WI38 (cell line): ENCODE data around the gene MYO5C.
"Not testable (repeated sequence)": the region's sequence is repeated elsewhere in the genome, so short reads cannot be mapped to it uniquely, and the experiment has no call there.

ENCODE experiments used
- H3K4me3 ChIP-seq: 2 replicates; pipeline ENCODE4 v1.5.1; 2011; ENCODE audit warnings: low read depth, mild to moderate bottlenecking, control low read depth, low read length
- CTCF ChIP-seq: IDR thresholded peaks from 2 replicates; pipeline ENCODE4 v1.5.1; 2012; ENCODE audit warnings: low read depth, mild to moderate bottlenecking, control low read depth, low read length

The MYO5C gene

GRCh38 chr15:52241489-52241888 lies 54.1 kb downstream of the MYO5C start:
- TF ChIP-seq CTCF, result no peak
- no peak overlapping the region for H3K4me3 ChIP-seq

- no peak overlapping the region for H3K4me3 ChIP-seq
- TF ChIP-seq CTCF, result no peak
Measured at GRCh38 chr15:52240166-52240565, 55.4 kb downstream of the MYO5C start.

- H3K4me3 ChIP-seq, result not testable (repeated sequence)
Measured at GRCh38 chr15:52238989-52239525, 56.5 kb downstream of the MYO5C start.

- TF ChIP-seq CTCF, result no peak
Measured at GRCh38 chr15:52238149-52238548, 57.5 kb downstream of the MYO5C start.

GRCh38 chr15:52236013-52236412 lies 59.6 kb downstream of the MYO5C start:
- H3K4me3 ChIP-seq, result no peak overlapping the region
- TF ChIP-seq CTCF, result no peak

More at GRCh38 chr15:52238149-52238548, 57.5 kb downstream of the MYO5C start:
- no peak overlapping the region for H3K4me3 ChIP-seq

- TF ChIP-seq CTCF, result no peak
- H3K4me3 ChIP-seq, result no peak overlapping the region
Measured at GRCh38 chr15:52234596-52235541, 60.7 kb downstream of the MYO5C start.

- H3K4me3 ChIP-seq, result no peak overlapping the region
- no peak for TF ChIP-seq CTCF
Measured at GRCh38 chr15:52233405-52233804, 62.2 kb downstream of the MYO5C start.
